Upper lobe of left lung (tissue), 4 donors: ENCODE data around the gene AHRR.
"Not testable (repeated sequence)": the region's sequence is repeated elsewhere in the genome, so short reads cannot be mapped to it uniquely, and the experiment has no call there.

ENCODE experiments used
- CTCF ChIP-seq, 6 experiments: fragments of 450-650 bp in 4 of 6; fragments of 200-600 bp in 2 of 6; sonication (generic) in 2 of 6; IDR thresholded peaks; one replicate each; pipeline ENCODE4 v1.5.1; 2016 to 2019; ENCODE audit warnings: antibody characterized with exemption in 6 of 6
- EP300 ChIP-seq, 4 donors: sonication (generic); formaldehyde crosslinking; IDR thresholded peaks; one replicate each; pipeline ENCODE4 v1.5.1; 2017; ENCODE audit warnings: antibody characterized with exemption in 4 of 4, control low read depth in 2 of 4
- POLR2AphosphoS5 ChIP-seq, 2 donors: sonication (generic); formaldehyde crosslinking; IDR thresholded peaks; one replicate each; pipeline ENCODE4 v1.5.1; 2017; ENCODE audit warnings: antibody characterized with exemption in 2 of 2

DNA sequence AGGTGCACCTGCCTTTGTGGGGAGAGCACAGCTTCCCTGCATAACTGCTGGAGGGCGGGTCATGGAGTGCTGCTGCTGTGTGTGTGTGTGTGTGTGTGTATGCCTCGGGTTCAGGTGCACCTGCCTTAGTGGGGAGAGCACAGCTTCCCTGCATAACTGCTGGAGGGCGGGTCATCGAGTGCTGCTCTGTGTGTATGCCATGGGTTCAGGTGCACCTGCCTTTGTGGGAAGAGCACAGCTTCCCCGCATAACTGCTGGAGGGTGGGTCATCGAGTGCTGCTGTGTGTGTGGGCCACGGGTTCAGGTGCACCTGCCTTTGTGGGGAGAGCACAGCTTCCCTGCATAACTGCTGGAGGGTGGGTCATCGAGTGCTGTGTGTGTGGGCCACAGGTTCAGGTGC is 19.1 kb upstream of the AHRR start:
- TF ChIP-seq CTCF, POLR2AphosphoS5, EP300 (IDR thresholded peaks at IDR 0.05): not testable (repeated sequence)
